Large intestine (tissue), 3 donors: ENCODE data around the gene KRT5. TPM values are rescaled to one million over a fixed set of nuclear protein-coding genes. Genes with fewer than 3 reads are reported as not detected.

ENCODE experiments used
- DNase-seq, 2 donors: peaks; one replicate each; pipeline versions ENCODE4 v3.0.0 to v3.0.0-alpha.2; 2013
- H3K27ac ChIP-seq: one replicate; pipeline ENCODE4 v1.5.1; 2013; ENCODE audit warnings: low read length
- H3K27me3 ChIP-seq: 2 replicates; pipeline ENCODE4 v1.6.1; 2013; ENCODE audit warnings: low read length; ENCODE audit not compliant: control insufficient read depth, insufficient read depth
- H3K36me3 ChIP-seq: 2 replicates; pipeline ENCODE4 v1.6.1; 2013; ENCODE audit warnings: low read length; ENCODE audit not compliant: control insufficient read depth, insufficient read depth
- H3K4me1 ChIP-seq: one replicate; pipeline ENCODE4 v1.6.1; 2013; ENCODE audit warnings: low read length; ENCODE audit not compliant: control insufficient read depth, insufficient read depth
- H3K4me3 ChIP-seq: one replicate; pipeline ENCODE4 v1.5.1; 2013; ENCODE audit warnings: low read length
- H3K9me3 ChIP-seq: one replicate; pipeline ENCODE4 v1.6.1; 2013; ENCODE audit warnings: mild to moderate bottlenecking, low read depth, low read length, moderate library complexity; ENCODE audit not compliant: control insufficient read depth
- WGBS: methylation state at CpG from one replicate; pipeline ENCODE4 v1.1.5; 2013; ENCODE audit warnings: low lambda C conversion rate; ENCODE audit not compliant: insufficient coverage; 5-methylcytosine and 5-hydroxymethylcytosine counted together
- polyA plus RNA-seq: library from polyadenylated mRNA; unstranded; fragments of 120-200 nt; gene quantifications from one replicate; pipeline ENCODE4 v1.2.1, GENCODE V29; 2013

The KRT5 gene
- polyA plus RNA-seq, 1 donor, result 1.8 TPM

GRCh38 chr12:52521175-52521567 lies 977 bp upstream of the KRT5 start:
- no CpG with 5 or more reads among the region's 10 CpGs for WGBS
- Histone ChIP-seq H3K27me3 (peaks cover 2% of the 10 kb centered on the region), H3K27ac (no peak overlapping the region), H3K4me1 (peaks cover 7% of the 10 kb centered on the region), H3K9me3 (no peaks in the 10 kb centered on the region), H3K4me3 (no peak overlapping the region), H3K36me3 (no peaks in the 10 kb centered on the region)
- peak; percentile 47 to 73 for DNase-seq

GRCh38 chr12:52519387-52519703 lies 849 bp downstream of the KRT5 start:
- Histone ChIP-seq H3K9me3 (no peaks in the 10 kb centered on the region), H3K36me3 (no peaks in the 10 kb centered on the region), H3K27me3 (peaks cover 2% of the 10 kb centered on the region), H3K27ac (no peak overlapping the region), H3K4me1 (peaks cover 7% of the 10 kb centered on the region), H3K4me3 (no peak overlapping the region)
- no peak for DNase-seq
- no CpG with 5 or more reads among the region's 3 CpGs for WGBS

- no peak overlapping the region for H3K4me3 ChIP-seq
- no peaks in the 10 kb centered on the region for H3K9me3 ChIP-seq
- H3K36me3 ChIP-seq, result no peaks in the 10 kb centered on the region
- no peak for DNase-seq
- no peaks in the 10 kb centered on the region for H3K27me3 ChIP-seq
- WGBS, result no CpG with 5 or more reads among the region's 8 CpGs
- H3K4me1 ChIP-seq, result peaks cover 7% of the 10 kb centered on the region
- no peak overlapping the region for H3K27ac ChIP-seq
Observed at GRCh38 chr12:52518574-52519386, 1.4 kb downstream of the KRT5 start.

GRCh38 chr12:52517888-52518287 lies 2.3 kb downstream of the KRT5 start:
- no CpG with 5 or more reads among the region's 5 CpGs for WGBS
- Histone ChIP-seq H3K4me1 (peaks cover 7% of the 10 kb centered on the region), H3K27me3 (no peaks in the 10 kb centered on the region), H3K36me3 (no peaks in the 10 kb centered on the region), H3K9me3 (no peaks in the 10 kb centered on the region), H3K27ac (no peak overlapping the region), H3K4me3 (no peak overlapping the region)
- no peak for DNase-seq

GRCh38 chr12:52517005-52517835 lies 3.0 kb downstream of the KRT5 start:
- H3K36me3 ChIP-seq, result no peaks in the 10 kb centered on the region
- 100% methylated on average over 1 of the region's 14 CpGs for WGBS
- no peaks in the 10 kb centered on the region for H3K9me3 ChIP-seq
- no peak overlapping the region for H3K4me3 ChIP-seq
- H3K4me1 ChIP-seq, result peaks cover 7% of the 10 kb centered on the region
- no peaks in the 10 kb centered on the region for H3K27me3 ChIP-seq
- no peak for DNase-seq
- H3K27ac ChIP-seq, result no peak overlapping the region

GRCh38 chr12:52515927-52516831 lies 4.0 kb downstream of the KRT5 start:
- Histone ChIP-seq H3K4me3 (no peak overlapping the region), H3K36me3 (no peaks in the 10 kb centered on the region), H3K27ac (no peak overlapping the region), H3K27me3 (no peaks in the 10 kb centered on the region), H3K4me1 (no peaks in the 10 kb centered on the region), H3K9me3 (no peaks in the 10 kb centered on the region)
- DNase-seq, result no peak
- 83% methylated on average over 2 of the region's 15 CpGs for WGBS

GRCh38 chr12:52515319-52515646 lies 4.9 kb downstream of the KRT5 start:
- Histone ChIP-seq H3K4me1 (no peaks in the 10 kb centered on the region), H3K27ac (no peak overlapping the region), H3K27me3 (no peaks in the 10 kb centered on the region), H3K4me3 (no peak overlapping the region), H3K9me3 (no peaks in the 10 kb centered on the region), H3K36me3 (no peaks in the 10 kb centered on the region)
- WGBS, result 100% methylated on average over 1 of the region's 1 CpG
- DNase-seq, result no peak

GRCh38 chr12:52514471-52515318 lies 5.5 kb downstream of the KRT5 start:
- Histone ChIP-seq H3K36me3 (no peaks in the 10 kb centered on the region), H3K4me1 (no peaks in the 10 kb centered on the region), H3K27me3 (no peaks in the 10 kb centered on the region), H3K9me3 (no peaks in the 10 kb centered on the region), H3K27ac (no peak overlapping the region), H3K4me3 (no peak overlapping the region)
- DNase-seq, result no peak
- no CpG with 5 or more reads among the region's 14 CpGs for WGBS

GRCh38 chr12:52513736-52514135 lies 6.5 kb downstream of the KRT5 start:
- no peaks in the 10 kb centered on the region for H3K36me3 ChIP-seq
- no peaks in the 10 kb centered on the region for H3K9me3 ChIP-seq
- no peak overlapping the region for H3K27ac ChIP-seq
- 100% methylated on average over 3 of the region's 6 CpGs for WGBS
- no peaks in the 10 kb centered on the region for H3K4me1 ChIP-seq
- no peaks in the 10 kb centered on the region for H3K27me3 ChIP-seq
- no peak overlapping the region for H3K4me3 ChIP-seq
- no peak for DNase-seq
